GM12865 (cell line): Measurements from ENCODE around the gene SEL1L.
"Not testable (repeated sequence)": the region's sequence is repeated elsewhere in the genome, so short reads cannot be mapped to it uniquely, and the experiment has no call there.

Experiments
- DNase-seq: peaks from one replicate; pipeline ENCODE4 v3.0.0; 2010; ENCODE audit warnings: low read depth
- H3K4me3 ChIP-seq: 2 replicates; pipeline ENCODE4 v1.5.1; 2011; ENCODE audit warnings: mild to moderate bottlenecking, low read depth, low read length, control low read depth
- CTCF ChIP-seq: IDR thresholded peaks from 2 replicates; pipeline ENCODE4 v1.5.1; 2011; ENCODE audit warnings: low read length, control low read depth, low read depth, inconsistent platforms; ENCODE audit not compliant: insufficient read depth; ENCODE audit errors: missing control alignments

Gene SEL1L

GRCh38 chr14:81517798-81518398, 15.8 kb downstream of the SEL1L start:
- no peak for DNase-seq
- no peak for TF ChIP-seq CTCF

GRCh38 chr14:81516986-81517797, 16.5 kb downstream of the SEL1L start:
- TF ChIP-seq CTCF: no peak
- no peak overlapping the region for H3K4me3 ChIP-seq
- no peak for DNase-seq

More at GRCh38 chr14:81517798-81518398, 15.8 kb downstream of the SEL1L start:
- H3K4me3 ChIP-seq: no peak overlapping the region

GRCh38 chr14:81515927-81516326, 17.7 kb downstream of the SEL1L start:
- not testable (repeated sequence) for DNase-seq, H3K4me3 ChIP-seq

GRCh38 chr14:81512826-81513225, 20.8 kb downstream of the SEL1L start:
- not testable (repeated sequence) for DNase-seq, H3K4me3 ChIP-seq

- DNase-seq: no peak
- no peak overlapping the region for H3K4me3 ChIP-seq
- no peak for TF ChIP-seq CTCF
These were observed 22.3 kb downstream of the SEL1L start for GRCh38 chr14:81511111-81511904.

- H3K4me3 ChIP-seq: no peak overlapping the region
- no peak for TF ChIP-seq CTCF
- no peak for DNase-seq
These were observed 23.7 kb downstream of the SEL1L start for GRCh38 chr14:81509838-81510452.

GRCh38 chr14:81509321-81509720, 24.3 kb downstream of the SEL1L start:
- no peak for TF ChIP-seq CTCF
- H3K4me3 ChIP-seq: no peak overlapping the region

More at GRCh38 chr14:81509321-81509720, 24.3 kb downstream of the SEL1L start:
- DNase-seq: no peak
